C4-2B (cell line): ENCODE measurements around the gene EPHB3.

ENCODE experiments used
- H3K27ac ChIP-seq: fragments of 450-650 bp; 2 replicates; pipeline ENCODE4 v1.5.1; 2017
- CTCF ChIP-seq: fragments of 450-650 bp; conservative IDR thresholded peaks from 2 replicates; pipeline ENCODE4 v1.5.1; 2017; ENCODE audit warnings: mild to moderate bottlenecking
- ZFX ChIP-seq: fragments of 450-650 bp; IDR thresholded peaks from 2 replicates; pipeline ENCODE4 v1.6.1; 2017

The EPHB3 gene

GRCh38 chr3:184602372-184603150 lies 41.0 kb downstream of the EPHB3 start:
- H3K27ac ChIP-seq = no peak overlapping the region
- TF ChIP-seq ZFX (no peak), CTCF (no peak)

- no peak for TF ChIP-seq CTCF
- TF ChIP-seq ZFX = no peak
- no peak overlapping the region for H3K27ac ChIP-seq
Measured at GRCh38 chr3:184603151-184604030, 41.8 kb downstream of the EPHB3 start.

GRCh38 chr3:184604039-184604601 lies 42.5 kb downstream of the EPHB3 start:
- TF ChIP-seq ZFX (no peak), CTCF (no peak)
- H3K27ac ChIP-seq = no peak overlapping the region

- H3K27ac ChIP-seq = no peak overlapping the region
- TF ChIP-seq ZFX (no peak), CTCF (no peak)
Measured at GRCh38 chr3:184604615-184605290, 43.2 kb downstream of the EPHB3 start.

GRCh38 chr3:184608209-184608608 lies 46.6 kb downstream of the EPHB3 start:
- no peak overlapping the region for H3K27ac ChIP-seq
- no peak for TF ChIP-seq CTCF
- no peak for TF ChIP-seq ZFX

- no peak overlapping the region for H3K27ac ChIP-seq
- no peak for TF ChIP-seq CTCF
- TF ChIP-seq ZFX = no peak
Measured at GRCh38 chr3:184609476-184610244, 48.1 kb downstream of the EPHB3 start.
